Thyroid gland (tissue), 4 donors: ENCODE data around the gene SMAD3. TPM values are rescaled to one million over a fixed set of nuclear protein-coding genes. Genes with fewer than 3 reads are reported as not detected.

ENCODE experiments used
- DNase-seq, 2 donors: peaks; one replicate each; pipeline ENCODE4 v3.0.0-alpha.2; 2019
- H3K27ac ChIP-seq, 3 donors: fragments of 200-600 bp; sonication (generic); 1 replicate in 2 of 3; 2 replicates in 1 of 3; pipeline ENCODE4 v1.5.1; 2016 to 2019; ENCODE audit warnings: mild to moderate bottlenecking in 1 of 3, moderate library complexity in 1 of 3
- H3K27me3 ChIP-seq: fragments of 200-600 bp; sonication (generic); one replicate; pipeline ENCODE4 v1.5.1; 2019
- H3K36me3 ChIP-seq, 2 donors: fragments of 200-600 bp; sonication (generic); one replicate each; pipeline ENCODE4 v1.5.1; 2016 to 2019
- H3K4me1 ChIP-seq, 2 donors: fragments of 200-600 bp; sonication (generic); one replicate each; pipeline ENCODE4 v1.5.1; 2017 to 2019
- H3K4me3 ChIP-seq, 3 donors: fragments of 200-600 bp; sonication (generic); replicated peaks in 1 of 3; 1 replicate in 2 of 3; 2 replicates in 1 of 3; pipeline ENCODE4 v1.5.1; 2016; ENCODE audit warnings: mild to moderate bottlenecking in 1 of 3
- H3K9me3 ChIP-seq: fragments of 200-600 bp; sonication (generic); one replicate; pipeline ENCODE4 v1.5.1; 2017
- CTCF ChIP-seq, 6 experiments: fragments of 200-600 bp in 3 of 6; fragments of 450-650 bp in 3 of 6; sonication (generic) in 3 of 6; IDR thresholded peaks; one replicate each; pipeline ENCODE4 v1.5.1; 2016 to 2019; ENCODE audit warnings: antibody characterized with exemption in 6 of 6, mild to moderate bottlenecking in 2 of 6, inconsistent platforms in 1 of 6, moderate library complexity in 1 of 6
- POLR2A ChIP-seq, 2 donors: fragments of 450-650 bp; IDR thresholded peaks; one replicate each; pipeline ENCODE4 v1.6.1; 2017; ENCODE audit warnings: antibody characterized with exemption in 2 of 2, mild to moderate bottlenecking in 2 of 2, moderate library complexity in 1 of 2
- WGBS, 2 donors: methylation state at CpG; one replicate each; pipeline ENCODE4 v1.1.5; 2017; 5-methylcytosine and 5-hydroxymethylcytosine counted together
- intact Hi-C: fragments of 100-400 bp; cut with DNase I; formaldehyde crosslinking; loops from one replicate; pipeline ENCODE4 v1.15.1; 2023
- total RNA-seq, 4 donors: library from RNA; depleted of rRNA; stranded (reverse); fragments of >200 nt; gene quantifications; one replicate each; pipeline ENCODE4 v1.2.3, GENCODE V29; 2016

SMAD3 gene
- total RNA-seq, 4 donors from 2014 or later: 33.6 to 66.5 (median 47.3) TPM

GRCh38 chr15:67107014-67107812 is 41.8 kb downstream of the SMAD3 start:
- peaks cover 74 to 85% of the 10 kb centered on the region in 2 donors for H3K4me1 ChIP-seq

GRCh38 chr15:67108122-67108961 is 42.9 kb downstream of the SMAD3 start:
- Histone ChIP-seq H3K4me1 (peaks cover 64 to 75% of the 10 kb centered on the region in 2 donors), H3K36me3 (no peaks in the 10 kb centered on the region), H3K9me3 (no peaks in the 10 kb centered on the region), H3K27ac (peak overlapping the region; percentile 56 to 77 (median 74)), H3K4me3 (no peak overlapping the region), H3K27me3 (no peaks in the 10 kb centered on the region)
- DNase-seq: no peak
- 75 to 83% methylated on average over 9 of the region's 9 CpGs for WGBS, 2 donors
- intact Hi-C loops: no loop called here
- TF ChIP-seq CTCF (IDR thresholded peaks at IDR 0.05): no peak
- no peak for TF ChIP-seq POLR2A (IDR thresholded peaks at IDR 0.05)

More at GRCh38 chr15:67107014-67107812, 41.8 kb downstream of the SMAD3 start:
- 68 to 75% methylated on average over 12 of the region's 12 CpGs for WGBS, 2 donors
- intact Hi-C loops: no loop called here
- no peak overlapping the region for H3K4me3 ChIP-seq
- H3K27me3 ChIP-seq: no peaks in the 10 kb centered on the region
- H3K36me3 ChIP-seq: no peaks in the 10 kb centered on the region
- TF ChIP-seq POLR2A (IDR thresholded peaks at IDR 0.05) (no peak), CTCF (IDR thresholded peaks at IDR 0.05) (no peak)
- peak overlapping the region; percentile 56 to 77 (median 74) for H3K27ac ChIP-seq
- H3K9me3 ChIP-seq: no peaks in the 10 kb centered on the region
- DNase-seq: peak; percentile 73 to 80

- TF ChIP-seq POLR2A (IDR thresholded peaks at IDR 0.05) (no peak), CTCF (IDR thresholded peaks at IDR 0.05) (no peak)
- no peaks in the 10 kb centered on the region for H3K27me3 ChIP-seq
- no peaks in the 10 kb centered on the region for H3K36me3 ChIP-seq
- intact Hi-C loops: no loop called here
- no peak overlapping the region for H3K4me3 ChIP-seq
- DNase-seq: peak; percentile 88 to 90
- WGBS, 2 donors: 9 to 17% methylated on average over 14 of the region's 18 CpGs
- H3K4me1 ChIP-seq: peaks cover 63 to 75% of the 10 kb centered on the region in 2 donors
- no peaks in the 10 kb centered on the region for H3K9me3 ChIP-seq
- peak overlapping the region; percentile 63 to 77 (median 66) for H3K27ac ChIP-seq
Measured at GRCh38 chr15:67109141-67110034, 44.0 kb downstream of the SMAD3 start.

- TF ChIP-seq CTCF (IDR thresholded peaks at IDR 0.05): no peak
- no peak for TF ChIP-seq POLR2A (IDR thresholded peaks at IDR 0.05)
- Histone ChIP-seq H3K27me3 (no peaks in the 10 kb centered on the region), H3K9me3 (no peaks in the 10 kb centered on the region), H3K27ac (peak overlapping the region; percentile 63 to 77 (median 66)), H3K36me3 (no peaks in the 10 kb centered on the region), H3K4me3 (no peak overlapping the region), H3K4me1 (peaks cover 67 to 75% of the 10 kb centered on the region in 2 donors)
- intact Hi-C loops: no loop called here
- peak; percentile 57 to 61 for DNase-seq
- WGBS, 2 donors: 58 to 68% methylated on average over 5 of the region's 5 CpGs
Measured at GRCh38 chr15:67110361-67110781, 45.0 kb downstream of the SMAD3 start.
